ENCODE data around the gene LHX3.

GRCh38 chr9:136212345-136212950, 7.5 kb upstream of the LHX3 start:
- TF ChIP-seq CTCF (IDR thresholded peaks at IDR 0.05 in 8 of 11, conservative IDR thresholded peaks at IDR 0.05 in 3 of 11) (no peak), POLR2AphosphoS5 (IDR thresholded peaks at IDR 0.05) (no peak), POLR2A (IDR thresholded peaks at IDR 0.05) (no peak)
